NCI-H526 (cell line): ENCODE measurements around the gene EHMT2.

Experiments used
- DNase-seq, 2 experiments: peaks; one replicate each; lab custom pipeline; 2025; lab: John Stamatoyannopoulos, UW

Gene EHMT2

GRCh38 chr6:31888276-31889258 is 8.9 kb downstream of the EHMT2 start:
- DNase-seq = no peak

- DNase-seq = no peak
These were observed 10.1 kb downstream of the EHMT2 start for GRCh38 chr6:31887173-31888007.

DNA sequence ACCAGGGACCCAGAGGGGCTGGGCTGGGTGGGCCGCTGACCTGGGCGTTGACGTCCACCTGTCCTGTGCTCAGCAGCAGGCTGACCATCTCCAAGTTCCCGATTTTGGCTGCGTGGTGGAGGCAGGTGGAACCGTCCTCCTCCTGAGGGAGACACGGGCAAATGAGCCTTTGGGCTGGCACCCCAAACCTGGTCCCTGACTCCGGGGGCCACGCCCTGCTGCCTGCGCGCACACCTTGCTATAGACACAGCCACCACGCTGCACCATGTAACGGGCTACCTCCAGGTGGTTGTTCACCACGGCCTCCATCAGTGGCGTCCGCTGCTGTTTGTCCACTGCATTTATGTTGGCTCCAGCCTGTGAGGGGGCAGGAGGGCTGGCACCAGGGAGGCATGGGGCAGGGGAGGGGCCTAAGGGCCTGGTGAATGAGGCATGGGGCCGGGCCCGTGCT is 10.9 kb downstream of the EHMT2 start:
- no peak for DNase-seq

GRCh38 chr6:31884528-31885035 is 12.9 kb downstream of the EHMT2 start:
- DNase-seq = no peak

GRCh38 chr6:31883676-31884075 is 13.8 kb downstream of the EHMT2 start:
- no peak for DNase-seq

DNA sequence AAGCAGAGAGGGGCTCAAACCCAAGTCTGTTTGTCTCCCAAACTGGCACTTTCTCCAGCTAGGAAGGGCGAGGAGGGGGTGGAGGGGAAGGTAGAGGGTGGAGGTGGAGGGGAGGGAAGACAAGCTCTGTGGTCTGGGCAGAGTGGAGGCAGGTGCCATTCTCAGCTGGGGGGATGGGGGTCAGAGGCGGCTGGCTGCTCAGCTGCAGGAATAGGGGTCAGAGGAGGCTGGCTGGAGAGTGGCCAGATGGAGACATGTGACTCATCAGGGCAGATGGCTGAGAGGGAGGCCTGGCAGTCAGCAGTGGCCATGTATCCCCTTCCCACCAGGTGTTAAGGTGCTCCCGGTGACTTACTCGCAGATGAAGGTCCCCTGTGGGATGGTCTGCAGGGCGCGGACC is 15.2 kb downstream of the EHMT2 start:
- no peak for DNase-seq

DNA sequence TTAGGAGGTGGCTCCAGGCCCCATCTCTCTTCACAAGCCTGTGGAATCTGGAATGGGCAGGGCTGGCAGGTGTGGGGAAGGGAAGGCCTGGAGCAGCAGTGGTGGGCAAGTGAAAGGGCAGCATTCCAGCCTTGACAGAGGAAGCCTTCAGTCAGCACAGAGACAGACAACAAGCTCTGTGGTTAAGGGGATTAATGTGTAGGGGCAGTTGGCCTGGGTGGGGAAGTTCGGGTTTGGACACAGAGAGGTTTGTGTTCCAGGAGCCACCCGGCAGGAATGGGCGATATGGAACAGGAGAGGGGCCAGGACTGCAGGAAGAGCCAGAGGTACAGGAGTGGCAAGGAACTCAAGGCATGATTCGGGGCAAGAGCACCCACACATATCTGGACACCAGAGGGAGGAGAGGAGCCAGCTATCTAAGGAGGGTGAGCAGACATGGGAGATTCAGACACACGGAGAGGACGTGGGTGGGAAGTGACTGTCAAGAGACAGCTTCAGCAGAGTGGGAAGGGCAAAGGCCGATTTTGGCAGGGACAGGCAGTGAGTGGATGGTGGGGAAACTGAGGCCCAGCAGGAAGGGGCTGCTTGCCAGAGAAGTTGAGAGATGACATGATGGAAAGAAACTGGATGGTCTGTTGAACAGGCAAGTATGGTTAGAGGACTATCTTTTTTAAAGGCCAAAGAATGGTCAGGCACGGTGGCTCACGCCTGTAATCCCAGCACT is 16.2 kb downstream of the EHMT2 start:
- DNase-seq = no peak

GRCh38 chr6:31880616-31881015 is 16.9 kb downstream of the EHMT2 start:
- DNase-seq = no peak

DNA sequence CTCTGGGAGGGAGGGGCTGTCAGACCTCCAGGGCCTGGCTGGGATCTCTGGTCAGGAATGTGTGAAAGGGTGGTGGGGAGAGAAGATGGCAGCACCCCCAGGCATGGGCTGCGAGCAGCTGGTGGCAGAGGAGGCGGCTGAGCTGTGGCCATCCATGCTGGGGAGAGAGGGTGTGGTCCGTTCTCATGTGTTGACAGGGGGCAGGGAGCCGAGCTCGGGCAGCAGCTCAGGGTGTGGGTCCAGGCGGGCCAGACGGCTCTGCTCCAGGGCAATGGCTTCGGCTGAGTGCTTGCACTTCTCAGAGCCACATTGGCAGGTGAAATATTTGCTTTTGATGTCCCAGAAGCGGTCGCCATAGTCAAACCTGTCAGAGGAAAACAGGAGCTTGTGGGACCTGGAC is 17.6 kb downstream of the EHMT2 start:
- DNase-seq = no peak

DNA sequence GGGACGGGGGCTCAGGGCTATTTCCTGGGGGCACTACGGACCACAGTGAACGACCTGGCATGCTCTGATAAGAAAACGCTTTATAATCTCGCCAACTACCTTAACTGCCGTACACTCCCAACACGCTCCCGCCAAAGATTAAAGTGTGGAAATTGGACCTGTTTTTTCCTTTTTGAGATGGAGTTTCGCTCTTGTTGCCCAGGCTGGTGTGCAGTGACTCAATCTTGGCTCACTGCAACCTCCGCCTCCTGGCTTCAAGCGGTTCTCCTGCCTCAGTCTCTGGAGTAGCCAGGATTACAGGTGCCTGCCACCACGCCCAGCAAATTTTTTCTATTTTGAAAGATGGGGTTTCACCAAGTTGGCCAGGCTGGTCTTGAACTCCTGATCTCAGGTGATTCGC is 18.4 kb downstream of the EHMT2 start:
- no peak for DNase-seq

- no peak for DNase-seq
These were observed 18.8 kb downstream of the EHMT2 start, which contains the start of gene SLC44A4 for GRCh38 chr6:31878726-31879125. Gene SLC44A4 (minus strand): TSS chr6:31878997. CDS start chr6:31878980, 17 bp downstream.

GRCh38 chr6:31878222-31878621 is 19.3 kb downstream of the EHMT2 start:
- no peak for DNase-seq

DNA sequence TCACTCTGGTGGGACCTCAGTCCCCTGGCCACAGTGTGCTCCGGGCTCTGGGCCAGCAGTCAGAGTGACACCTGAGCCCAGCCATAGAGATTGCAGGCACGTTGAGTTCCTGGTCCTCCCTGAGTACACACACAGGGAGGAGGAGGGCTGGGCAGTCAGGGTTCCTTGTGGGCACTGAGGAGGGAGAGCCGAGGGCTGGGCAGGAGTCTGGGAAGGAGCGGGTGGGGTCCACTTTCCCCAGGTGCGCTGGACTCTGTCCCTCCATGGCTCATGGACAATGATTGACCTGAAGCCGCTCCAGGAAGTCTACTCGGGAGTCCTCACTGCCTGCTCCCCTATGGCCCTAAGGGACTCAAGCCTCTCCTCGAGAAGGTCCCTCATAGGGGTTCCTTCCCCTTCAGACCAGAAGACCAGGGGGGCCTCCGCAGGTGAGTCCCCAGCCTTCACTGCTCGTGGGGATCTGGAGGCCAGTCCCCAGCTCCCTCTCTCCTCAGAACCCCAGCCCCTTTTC is 19.8 kb downstream of the EHMT2 start:
- DNase-seq = no peak

DNA sequence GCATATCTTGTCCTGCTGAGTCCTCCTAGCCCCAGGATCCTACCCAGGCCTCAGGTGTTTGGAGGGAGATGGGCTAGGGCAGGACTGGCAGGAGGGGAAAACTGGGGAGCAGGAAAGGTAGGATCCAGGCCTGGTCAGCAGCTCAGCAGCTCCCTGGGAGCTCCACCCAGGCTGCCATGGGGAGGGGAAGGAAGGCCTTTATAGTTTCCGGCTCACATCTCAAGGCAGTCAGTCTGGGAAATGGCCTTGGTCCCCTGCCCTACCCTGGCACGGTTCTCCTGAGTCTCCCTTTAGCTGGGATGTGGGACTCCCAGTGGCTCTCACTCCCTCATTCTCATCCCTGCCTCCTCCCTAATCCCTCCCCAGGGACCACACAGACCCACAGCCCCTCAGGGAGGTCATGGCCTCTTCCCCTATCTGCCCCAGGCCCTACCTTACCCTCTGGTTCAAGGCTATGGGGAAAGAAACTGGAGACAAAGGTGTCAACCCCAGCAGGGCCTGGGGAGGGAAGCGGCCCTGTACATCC is 20.3 kb downstream of the EHMT2 start:
- DNase-seq = no peak

- no peak for DNase-seq
These were observed 21.1 kb downstream of the EHMT2 start for GRCh38 chr6:31876357-31876756.

DNA sequence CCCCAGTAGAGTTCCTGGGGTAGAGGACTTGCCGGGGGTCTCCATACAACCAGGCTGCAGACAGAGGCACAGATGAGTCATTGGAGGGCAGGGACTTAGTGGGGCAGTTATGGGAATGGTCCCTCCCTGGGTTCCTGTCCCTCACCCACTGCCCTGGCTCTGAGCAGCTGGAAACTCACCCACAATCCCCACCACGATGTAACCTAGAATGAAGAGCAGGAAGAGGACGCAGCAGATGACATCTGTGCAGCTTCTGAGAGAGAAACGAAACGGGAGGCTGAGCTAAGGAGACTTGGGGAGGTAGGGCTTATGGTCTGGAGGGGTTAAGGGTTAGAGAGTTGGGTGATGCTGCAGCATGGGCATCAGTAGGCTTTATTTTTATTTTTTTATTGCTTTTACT is 21.6 kb downstream of the EHMT2 start:
- DNase-seq = no peak

DNA sequence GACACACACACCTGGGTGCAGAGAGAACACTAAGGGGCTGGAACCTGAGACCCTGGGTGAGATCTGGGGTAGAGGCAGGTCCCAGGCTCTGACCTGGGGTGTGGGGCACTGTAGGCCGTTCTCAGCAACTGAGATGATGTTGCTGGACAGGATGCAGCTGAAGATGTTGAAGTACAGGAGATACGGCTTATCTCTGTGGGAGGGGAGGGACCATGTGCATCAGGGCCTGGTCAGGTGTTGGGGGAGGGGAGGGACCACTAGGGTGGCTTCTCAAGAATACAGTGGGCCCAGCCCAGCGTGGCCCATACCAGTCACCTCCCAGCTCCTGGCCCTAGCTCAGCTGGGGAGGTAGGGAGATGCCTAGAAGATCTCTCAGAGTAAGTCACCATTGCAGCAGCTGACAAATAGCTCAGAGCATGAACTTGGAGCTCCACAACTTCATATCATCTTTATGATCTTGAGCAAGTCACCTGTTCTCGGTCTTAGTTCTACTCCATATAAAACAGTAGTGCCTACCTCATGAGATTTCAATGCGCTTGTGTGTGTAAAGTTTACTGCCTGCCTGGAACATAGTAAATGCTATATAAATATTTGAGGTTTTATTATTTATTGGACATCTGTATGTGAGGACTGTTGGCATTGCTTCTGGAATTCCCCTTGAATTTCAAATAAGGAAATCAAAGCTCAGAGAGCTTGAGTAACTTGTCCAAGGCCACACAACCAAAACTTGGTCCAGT is 22.5 kb downstream of the EHMT2 start:
- DNase-seq = no peak

DNA sequence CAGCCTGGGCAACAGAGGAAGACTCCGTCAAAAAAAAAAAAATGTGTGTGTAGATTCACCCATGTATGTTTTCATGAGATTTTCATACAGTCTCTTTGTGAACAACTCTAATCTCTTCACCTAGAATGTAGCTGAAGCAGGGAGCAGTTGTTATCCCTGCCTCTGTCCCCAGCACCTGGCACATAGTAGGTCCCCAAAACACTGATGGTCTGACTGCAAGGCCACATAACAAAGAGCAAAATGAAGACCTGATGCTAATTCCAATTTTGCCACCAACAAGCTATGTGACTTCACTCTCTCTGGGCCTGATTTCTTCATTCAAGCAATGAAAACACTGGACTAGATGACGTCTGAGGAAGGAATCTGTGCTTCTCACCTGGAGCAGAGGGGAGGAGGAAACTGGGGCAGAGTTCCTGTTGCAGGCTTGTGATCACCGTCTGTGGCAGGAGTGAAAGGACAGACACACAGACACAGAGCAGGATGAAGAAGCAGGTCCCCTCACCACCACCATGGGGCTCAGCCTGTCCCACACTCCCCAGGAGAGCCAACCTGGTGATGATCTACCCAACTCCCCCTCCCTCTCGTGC is 23.3 kb downstream of the EHMT2 start:
- no peak for DNase-seq

DNA sequence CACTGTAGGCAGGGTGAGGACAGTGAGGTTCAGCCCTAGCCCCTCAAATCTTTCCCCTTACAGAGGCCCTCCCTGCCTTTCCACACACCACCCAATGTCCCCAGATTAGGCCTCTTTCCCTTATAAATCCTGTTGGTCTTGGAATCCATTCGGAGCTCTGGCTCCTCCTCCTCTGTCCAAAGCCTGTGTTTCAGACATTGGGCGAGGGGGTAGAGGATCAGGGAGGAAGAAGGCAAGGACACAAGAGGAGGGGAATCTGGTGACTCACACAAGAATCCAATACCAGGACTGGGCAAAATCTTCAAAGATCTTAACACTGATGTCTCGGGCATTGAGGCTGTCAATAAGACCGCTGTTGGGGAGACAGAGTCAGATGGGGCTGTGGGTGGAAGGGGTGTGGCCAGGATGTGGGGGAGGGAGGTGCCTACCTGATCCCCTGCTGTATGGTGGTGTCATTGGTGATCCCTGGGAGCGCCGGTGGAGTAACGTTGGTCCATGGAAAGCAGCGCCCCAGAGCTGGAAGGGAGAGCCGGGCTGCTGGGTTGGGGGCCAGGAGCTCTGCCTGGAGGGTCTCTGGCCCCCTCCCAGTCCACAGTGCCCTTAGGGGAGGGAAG is 26.3 kb downstream of the EHMT2 start:
- DNase-seq = no peak

GRCh38 chr6:31870385-31870921 is 27.0 kb downstream of the EHMT2 start:
- no peak for DNase-seq
